GM19468 (cell line): ENCODE data around the gene KCTD2.
A peak's percentile ranks its signal among the peaks of the same experiment; 100 is the strongest.

Experiments
- ATAC-seq: cut with Tn5 transposase; IDR thresholded peaks from one replicate; pipeline ENCODE4 v1.9.1; 2021; ENCODE audit warnings: mild to moderate bottlenecking, moderate library complexity, moderate number of reproducible peaks; ENCODE audit not compliant: unreplicated experiment; ENCODE audit errors: extremely low read depth

The KCTD2 gene

DNA sequence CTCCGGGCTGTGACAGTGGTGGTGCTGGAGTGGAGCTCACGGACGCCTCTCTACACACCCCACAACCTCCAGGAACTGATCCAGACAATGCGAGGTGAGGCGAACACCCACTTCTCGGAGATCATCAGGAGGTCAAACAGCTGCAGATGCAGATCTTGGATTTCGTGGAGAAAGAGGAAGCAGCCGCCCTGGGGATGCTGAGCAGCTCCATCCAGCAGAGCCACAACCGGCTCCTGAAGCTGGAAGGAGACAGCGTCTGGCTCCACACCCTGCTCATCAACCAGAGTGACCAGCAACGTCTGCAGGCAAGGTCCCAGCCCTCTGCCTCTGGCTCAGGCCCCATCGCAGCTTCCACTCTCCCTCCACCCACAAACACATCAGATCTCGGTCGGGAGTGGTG is 27.5 kb downstream of the KCTD2 start:
- ATAC-seq: no peak

DNA sequence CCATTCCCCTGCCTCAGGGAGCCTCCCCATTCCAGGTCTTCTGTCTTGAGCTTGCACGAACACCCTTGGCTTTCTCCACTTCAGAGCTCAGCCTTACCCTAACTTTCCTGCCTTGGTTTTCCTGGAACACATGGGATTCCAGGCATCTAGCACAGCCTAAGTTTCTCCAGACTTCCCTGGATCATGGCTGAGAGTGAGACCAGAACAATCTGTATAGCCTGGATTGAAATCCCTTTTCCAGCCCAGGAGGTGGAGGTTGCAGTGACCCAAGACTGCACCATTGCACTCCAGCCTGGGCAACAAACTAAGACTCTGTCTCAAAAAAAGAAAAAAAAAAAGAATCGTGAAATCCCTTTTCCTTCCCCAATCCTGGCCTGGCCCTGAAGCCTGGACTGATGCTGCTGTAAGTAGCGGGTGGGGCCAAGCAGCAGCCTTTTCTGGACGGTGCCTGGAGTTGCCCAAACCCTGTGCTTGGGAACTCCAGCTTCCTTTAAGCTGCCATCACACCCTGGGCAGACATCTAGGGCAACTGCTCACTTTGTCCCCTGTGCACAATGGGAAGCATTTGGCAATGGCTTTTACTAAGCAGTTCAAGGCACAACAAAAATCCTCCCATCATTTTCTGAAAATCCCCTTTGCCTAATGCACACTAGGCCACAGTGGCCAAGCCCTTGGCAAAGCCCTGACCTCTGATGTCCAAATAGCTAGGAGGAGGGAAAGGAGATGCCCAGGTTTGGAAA is 28.7 kb downstream of the KCTD2 start:
- ATAC-seq: no peak

DNA sequence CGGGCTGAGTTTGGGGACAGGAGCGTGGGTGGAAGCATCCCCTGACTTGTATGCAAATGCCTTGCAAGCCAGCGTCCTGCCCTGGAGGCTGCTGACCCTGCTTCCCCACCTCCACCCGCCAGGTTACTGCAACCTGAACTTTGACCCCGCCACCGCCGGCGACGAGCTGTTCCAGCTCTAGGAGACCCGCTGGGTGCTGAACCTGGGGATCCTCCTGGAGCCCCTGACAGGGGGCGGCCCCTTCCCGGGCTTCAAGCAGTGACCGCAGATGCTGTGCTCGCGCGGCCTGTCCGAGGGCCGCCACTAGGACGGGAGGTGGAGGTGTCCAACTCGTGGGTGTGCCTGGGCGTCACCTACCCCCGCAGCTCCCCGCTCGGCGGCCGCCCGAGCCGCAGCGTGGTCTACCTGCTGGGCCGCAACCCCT is 30.1 kb downstream of the KCTD2 start:
- ATAC-seq: no peak

DNA sequence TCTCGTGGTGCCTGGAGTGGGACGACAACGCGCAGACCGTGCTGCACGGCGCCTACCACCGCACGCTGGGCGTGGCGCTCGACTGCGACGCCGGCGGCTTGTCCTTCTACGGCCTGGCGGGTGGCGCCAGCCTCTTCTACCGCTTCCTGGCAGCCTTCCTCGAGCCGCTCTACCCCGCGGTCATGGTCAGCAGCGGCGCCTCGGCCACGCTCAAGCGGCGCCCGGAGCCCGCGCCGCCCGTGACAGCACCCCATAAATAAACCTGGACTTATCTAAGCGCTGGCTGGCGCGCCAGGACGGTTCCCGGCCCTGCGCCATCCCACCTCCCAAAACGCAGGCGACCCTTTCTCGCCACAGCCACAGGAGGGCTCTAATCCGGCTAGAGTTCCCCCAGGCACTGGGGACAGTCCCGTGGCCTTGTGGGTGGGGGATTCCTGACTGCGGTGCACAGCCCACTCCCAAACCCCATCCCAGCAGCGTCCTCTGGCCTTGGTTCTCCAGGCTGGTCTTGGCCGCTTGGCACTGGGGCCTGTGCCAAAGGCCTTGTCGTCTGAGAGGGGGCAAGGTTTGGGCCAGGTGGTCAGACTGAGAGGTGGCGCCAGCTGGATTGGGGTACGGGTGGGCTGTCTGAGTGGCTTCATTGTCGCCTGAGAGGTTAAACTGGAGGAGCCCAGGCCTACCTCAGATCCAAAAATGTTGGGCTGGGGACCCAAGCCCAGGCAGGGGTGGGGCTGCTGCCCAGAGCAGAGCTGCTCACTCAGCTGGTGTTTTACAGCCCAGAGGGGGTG is 30.7 kb downstream of the KCTD2 start:
- ATAC-seq: no peak

DNA sequence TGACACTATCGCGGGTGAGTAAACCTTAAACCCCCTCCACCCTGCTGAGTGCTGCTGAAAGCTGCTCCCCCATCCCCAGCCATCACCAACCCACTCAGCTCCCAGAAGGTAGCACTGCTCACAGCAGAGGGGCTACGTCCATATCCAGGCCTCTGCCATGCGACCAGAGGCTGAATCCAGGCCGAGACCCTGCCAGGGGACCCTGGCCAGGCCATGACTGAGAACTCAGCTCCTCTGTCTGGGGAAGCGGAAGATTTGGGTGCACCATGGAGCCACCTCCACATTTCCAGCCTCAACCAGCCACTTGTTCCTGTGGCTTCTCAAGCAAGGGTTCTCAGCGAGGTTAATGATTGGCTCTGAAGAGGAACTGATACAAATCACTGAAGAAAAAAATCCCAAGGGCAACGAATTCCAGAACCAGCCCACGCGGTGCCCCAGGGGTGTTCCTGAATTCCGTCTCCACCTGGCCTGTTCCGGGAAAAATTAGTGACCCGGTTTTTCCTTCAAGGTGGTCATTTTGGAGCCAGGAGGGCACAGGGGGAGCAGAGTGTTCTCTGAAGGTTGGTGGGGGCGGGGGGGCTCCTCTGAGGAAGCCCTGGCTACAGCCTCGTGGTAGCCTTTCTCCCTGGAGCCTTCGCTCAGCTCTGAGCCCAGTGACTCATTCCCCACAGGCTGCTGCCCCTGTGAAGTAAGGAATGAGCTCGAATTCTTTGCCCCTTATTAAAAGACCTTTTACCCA is 31.4 kb downstream of the KCTD2 start:
- peak; percentile 10 for ATAC-seq

DNA sequence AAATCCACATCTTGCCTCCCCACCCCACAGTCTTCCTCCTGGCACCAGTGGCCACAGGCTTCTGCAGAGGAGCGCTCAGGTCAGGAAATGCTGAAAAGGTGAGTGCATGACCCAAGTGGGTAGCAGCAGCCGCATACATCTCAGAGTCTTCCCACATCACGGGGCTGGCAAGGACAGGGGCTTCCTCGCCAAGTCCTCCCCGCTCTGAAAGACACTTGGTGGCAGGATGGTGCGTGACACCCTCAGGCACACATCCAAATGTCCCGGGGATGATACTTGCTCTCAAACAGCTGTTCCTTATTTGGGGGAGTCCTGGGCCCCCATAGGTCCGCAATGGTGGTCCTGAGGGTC is 32.0 kb downstream of the KCTD2 start:
- ATAC-seq: no peak

DNA sequence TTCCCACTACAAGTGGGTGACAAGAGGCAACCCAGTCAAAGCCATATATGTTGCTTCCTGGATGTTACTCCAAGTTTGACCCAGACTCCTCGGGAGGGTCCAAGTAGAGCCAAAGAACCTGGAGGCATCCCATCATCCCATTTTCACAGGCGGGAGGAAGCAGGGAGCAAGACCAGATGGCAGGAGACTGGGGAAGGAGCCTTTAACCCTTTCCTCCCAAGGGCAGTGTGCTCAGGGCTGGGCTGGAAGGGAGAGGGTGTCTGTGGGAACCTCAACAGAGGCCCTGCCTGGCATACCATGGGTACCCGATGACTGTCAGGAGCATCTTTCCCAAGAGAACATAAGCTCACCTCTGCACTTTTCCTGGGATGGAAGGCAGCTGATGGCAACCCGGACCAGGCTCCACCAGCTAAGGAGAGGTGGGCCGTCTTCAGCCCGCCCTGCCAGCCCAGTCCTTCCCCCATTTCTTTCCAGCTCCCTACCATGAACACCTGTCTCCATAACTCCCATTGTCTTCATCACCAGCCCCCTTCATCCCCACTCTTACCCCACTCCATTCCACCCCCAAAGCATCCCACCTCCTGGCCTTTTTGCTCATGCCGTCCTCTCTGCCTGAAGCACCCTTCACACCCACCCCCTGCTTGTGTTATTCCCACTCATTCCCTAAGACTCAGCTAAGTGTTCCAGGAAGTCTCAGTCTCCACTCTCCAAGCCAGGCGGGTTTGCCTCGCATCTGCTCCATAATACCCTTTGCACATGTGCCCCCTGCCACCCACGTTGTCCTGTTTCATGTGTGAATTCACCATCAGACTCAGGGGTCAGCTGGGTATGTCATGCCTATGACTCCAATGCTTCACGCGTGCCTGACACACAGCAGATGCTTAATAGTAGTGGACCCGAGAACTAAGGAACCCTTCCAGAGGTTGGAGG is 34.9 kb downstream of the KCTD2 start:
- no peak for ATAC-seq

DNA sequence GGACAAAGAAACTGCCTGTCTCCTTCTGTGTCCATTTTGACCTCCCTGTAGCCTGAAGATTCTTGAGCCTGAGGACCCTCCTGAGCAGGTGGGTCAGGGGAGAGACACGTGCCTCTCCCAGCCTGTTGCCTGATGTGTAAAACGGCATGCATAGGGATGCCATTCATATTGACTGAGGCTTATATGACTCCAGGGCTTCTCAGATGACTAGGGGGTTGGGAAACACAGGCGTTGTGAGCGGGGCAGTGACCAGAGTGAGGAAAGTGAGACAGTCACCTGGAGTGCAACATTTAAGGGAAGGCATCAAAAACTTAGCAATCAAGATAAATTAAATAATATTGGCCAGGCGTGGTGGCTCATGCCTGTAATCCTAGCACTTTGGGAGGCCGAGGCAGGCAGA is 35.7 kb downstream of the KCTD2 start:
- ATAC-seq: no peak

DNA sequence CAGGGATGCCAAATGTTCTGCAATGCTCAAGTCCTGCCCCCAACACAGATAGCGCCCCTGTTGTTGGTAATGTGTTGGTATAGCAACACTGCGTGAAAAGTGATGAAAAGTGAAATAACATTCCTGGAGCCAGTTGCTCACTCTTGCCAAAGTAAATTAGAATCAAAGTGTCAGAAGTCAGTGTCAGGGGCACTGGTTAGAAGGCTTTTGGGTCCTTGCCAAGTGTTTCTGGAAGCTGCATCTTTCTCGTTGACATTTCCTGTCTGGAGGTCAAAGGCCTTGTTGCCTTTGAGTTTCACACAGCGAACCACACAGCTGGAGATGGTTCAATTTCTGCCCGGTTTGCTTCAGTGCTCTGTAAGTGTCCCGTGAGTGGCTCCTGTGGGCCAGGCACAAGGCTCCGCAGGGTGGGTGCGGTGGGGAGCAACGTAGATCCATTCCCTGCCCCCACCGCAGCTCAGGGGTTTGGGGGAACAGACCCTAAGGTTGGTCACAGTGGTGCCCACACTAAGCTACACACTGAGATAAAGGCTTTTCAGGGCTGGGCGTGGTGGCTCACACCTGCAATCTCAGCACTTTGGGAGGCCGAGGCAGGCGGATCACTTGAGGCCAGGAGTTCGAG is 37.1 kb downstream of the KCTD2 start:
- ATAC-seq: no peak

DNA sequence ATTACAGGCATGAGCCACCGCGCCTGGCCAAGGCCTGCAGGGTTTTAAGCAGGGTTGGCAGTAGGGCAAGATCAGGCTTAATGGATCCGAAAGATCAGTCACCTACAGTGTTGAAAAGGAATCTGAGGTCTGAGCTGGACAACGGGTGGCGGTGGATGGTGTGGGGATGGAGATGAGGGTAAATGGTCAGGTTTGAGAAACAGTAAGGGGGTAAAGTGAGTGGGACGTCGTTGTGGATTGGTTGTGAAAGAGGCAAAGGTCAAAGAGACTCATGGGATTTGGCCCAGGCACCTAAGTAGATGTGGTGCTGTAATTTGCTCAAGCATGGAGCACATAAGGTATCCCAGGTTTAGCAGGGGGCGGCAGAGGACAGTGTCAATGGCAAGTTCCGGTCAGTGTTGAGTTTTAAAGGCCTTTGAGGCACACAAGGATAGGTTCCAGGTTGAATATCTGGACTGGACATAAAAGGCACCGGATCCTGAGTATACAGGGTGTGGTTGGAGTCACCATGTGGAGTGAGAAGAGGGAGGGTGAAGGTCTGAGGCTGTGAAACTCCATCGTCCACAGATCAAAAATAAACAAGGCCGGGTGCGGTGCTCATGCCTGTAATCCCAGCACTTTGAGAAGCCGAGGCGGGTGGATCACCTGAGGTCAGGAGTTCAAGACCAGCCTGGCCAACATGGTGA is 39.6 kb downstream of the KCTD2 start:
- ATAC-seq: no peak

DNA sequence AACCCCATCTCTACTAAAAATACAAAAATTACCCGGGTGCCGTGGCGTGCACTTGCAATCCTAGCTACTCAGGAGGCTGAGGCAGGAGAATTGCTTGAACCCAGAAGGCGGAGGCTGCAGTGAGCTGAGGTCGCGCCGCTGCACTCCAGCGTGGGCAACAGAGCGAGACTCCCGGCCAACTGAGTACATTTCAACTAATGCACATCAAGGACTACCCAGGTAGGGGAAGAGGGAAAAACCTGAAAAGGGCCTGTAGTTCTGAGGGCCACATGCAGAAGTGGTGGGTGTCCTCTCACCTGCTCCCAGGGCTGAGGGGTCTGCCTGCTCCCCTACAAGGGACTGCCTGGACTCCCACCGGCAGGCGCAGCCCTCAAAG is 40.1 kb downstream of the KCTD2 start:
- ATAC-seq: no peak

DNA sequence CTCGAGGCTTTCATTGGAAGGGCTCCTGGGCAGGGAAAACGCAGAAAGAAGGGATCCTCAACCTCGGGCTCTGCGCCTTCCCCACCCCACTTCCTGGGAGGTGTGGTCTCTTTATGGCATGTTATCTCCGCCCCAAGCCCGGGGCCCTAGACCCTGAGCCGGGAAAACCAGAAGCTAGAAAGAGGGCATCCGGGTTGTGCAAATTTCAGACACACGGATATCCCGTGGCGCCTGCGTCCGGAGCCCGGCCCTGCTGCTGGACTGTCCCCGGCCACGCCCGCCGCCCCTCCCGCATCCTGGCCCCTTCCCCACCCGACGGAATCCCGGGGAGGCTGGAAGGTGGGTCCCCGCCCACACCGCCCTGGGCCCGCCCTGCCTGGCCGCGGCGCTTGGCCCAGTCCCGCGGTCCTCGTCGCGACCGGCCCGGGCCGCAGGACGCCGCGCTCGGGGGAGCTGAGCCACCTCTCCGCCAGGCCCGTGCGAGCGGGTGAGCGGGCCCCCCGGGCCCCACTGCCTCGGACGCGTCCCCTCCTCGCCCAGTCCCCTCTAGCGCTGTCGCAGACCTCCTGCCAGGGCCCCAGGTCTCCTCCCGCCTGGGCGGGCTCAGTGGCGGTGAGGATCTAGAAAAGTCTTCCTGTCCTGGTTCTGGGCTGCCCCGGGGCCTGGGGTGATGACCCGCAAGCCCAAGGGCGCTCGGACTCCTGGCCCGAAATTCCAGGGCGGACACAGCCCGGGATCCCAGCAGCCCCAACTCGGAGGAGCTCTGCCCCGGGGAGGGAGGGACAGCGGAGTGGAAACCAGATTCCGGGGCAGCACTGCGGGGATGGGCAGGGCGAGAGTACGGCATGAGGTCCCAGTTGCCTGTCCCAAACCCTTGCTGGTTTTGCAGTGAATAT is 40.8 kb downstream of the KCTD2 start, which contains the start of gene SLC16A5:
Gene SLC16A5, plus strand, starts transcription at position 397 of the 896 bp plus-strand sequence. CDS start 5,683 bp downstream, outside the sequence.
- ATAC-seq: no peak

DNA sequence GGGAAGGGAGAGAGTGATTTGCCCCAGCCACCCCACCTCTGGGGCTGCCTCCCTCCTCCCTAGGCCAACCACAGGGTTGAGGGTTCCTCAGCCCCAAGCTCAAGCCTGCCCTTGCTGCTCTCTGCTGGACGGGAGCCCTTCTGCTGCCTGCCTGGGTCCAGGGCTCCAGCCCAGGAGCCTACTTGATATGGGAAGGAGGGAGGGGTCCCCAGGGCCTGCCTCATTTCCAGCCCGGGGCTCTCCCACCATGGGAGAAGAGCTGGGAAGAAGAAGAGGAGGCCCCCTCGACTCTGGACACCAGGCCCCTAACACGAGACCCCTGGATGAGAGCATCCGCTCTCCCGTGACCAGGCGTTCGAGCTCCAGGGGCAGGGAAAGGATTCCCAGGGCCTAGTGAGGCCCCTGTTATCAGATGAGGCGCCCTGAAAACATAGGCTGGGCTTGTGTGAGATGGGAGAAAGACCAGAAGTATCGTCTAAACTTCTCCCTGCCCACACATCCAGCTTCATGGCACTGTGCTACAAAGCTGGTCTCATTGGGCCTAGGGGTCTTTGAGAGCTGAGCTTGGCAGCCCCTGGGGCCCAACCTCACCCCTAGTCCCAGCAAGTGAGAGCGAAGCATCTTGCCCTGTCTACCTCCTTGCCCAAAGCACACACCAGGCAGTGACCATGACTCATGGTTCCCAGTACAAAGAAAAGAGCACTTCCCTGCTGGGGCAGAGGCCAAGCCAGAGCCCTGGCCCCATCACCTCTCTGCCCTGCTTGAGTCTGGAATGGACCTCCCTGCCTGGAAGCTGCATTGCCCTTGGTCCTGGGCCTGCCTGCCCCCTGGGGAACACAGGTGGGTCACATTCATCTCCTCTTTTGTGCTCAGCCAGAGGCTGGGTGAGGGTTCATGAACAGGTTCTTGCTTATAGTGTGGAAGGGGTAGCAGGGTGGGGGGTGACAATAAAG is 41.7 kb downstream of the KCTD2 start:
- no peak for ATAC-seq

DNA sequence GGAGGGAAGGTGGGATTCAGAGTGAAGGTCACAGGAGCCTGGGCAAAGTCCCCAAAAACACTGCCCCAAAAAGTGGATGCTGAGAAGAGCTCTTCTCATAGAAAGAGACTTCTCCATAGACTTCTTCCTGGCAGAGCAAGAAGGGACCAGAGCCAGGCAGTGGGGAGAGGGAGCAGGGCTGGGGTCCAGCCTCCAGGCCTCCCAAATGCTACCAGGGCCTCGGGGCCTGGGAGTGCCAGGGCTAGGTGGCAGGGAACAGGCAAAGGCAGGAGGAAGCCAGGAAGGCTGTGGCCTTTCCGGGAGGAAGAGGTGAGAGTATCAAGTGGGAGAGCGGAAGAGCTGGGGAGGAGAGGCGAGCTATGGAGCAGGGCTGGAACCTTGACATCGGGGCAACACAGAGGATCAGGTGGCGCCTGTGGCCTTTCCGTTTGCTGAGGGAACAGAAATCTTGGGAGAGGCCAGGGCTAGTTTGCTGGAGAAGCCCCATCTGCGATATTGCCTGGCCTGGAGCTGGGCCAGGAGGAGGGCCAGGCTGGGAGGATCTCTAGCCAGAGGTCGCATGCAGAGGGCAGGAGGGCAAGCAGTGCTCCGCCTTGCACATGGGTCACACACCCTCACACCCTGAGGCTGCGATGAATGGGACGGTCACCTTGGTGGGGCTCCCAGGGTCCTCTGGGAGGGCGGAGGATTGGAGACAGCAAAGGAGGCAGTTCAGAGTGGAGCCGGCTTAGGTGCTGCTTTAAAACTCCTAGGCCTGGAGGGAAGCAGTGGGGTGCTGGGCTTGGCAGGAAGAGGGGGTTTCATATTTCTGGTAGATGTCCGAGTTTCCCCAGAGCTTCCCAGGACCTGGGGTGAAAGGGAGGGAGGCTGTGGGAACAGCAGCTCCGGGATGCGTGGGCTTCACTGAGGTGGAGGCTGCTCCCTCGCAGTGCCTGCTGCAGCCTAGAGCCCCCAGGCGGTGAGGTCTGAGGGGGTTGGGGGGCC is 44.1 kb downstream of the KCTD2 start:
- no peak for ATAC-seq

DNA sequence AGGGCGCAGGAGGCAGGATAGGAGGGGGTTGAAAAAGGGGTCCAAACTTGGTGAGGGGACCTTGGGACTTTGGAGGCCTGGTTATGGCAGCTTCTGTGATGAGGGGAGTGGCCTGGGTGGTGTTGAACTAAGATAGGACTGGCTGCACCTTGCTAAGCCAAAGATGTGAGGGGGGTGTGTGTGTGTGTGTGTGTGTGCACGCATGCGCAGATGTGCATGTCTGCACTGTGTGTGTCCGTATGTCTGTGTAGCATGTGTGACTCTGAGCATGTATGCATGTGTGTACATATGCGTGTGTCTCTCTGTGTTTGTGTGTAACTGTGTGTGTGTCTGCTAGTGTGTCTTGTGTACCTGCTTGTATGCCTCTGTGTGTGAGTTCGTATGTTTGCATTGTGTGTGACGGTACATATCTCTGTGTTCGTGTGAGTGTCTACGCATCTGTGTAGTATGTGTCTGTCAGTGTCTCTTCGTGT is 44.9 kb downstream of the KCTD2 start:
- no peak for ATAC-seq
